ENCODE data around the gene PFKP.

PFKP gene

DNA sequence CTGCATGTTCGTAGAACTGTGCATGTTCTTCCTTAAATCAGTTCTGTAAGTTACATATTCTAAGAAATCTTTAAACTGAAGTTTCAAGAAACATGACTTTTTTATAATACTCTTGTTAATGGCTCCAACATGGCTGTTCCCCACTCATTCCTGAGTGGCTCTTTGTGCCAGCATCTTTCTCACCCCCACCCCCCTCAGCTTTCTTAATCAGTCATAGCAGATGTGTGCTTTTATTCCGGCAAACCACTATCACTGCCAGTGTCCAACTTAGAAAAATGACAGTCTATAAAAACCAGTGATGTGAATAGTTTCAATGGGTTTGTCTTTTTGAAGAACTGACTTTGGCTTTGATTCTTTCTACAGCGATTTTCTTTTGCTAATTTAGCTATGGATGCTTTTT is 67.7 kb downstream of the PFKP start:
- no peak for DNase-seq (ENCODE audit: low read depth, low spot score)

DNA sequence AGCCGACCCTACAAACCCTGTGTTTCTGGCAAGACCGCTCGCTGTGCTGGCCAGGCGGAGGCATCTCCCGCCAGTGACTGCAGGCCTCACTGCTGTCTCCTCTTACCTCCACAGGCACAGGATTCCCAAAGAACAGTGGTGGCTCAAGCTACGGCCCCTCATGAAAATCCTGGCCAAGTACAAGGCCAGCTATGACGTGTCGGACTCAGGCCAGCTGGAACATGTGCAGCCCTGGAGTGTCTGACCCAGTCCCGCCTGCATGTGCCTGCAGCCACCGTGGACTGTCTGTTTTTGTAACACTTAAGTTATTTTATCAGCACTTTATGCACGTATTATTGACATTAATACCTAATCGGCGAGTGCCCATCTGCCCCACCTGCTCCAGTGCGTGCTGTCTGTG is 69.0 kb downstream of the PFKP start:
- no peak for DNase-seq (ENCODE audit: low read depth, low spot score)

DNA sequence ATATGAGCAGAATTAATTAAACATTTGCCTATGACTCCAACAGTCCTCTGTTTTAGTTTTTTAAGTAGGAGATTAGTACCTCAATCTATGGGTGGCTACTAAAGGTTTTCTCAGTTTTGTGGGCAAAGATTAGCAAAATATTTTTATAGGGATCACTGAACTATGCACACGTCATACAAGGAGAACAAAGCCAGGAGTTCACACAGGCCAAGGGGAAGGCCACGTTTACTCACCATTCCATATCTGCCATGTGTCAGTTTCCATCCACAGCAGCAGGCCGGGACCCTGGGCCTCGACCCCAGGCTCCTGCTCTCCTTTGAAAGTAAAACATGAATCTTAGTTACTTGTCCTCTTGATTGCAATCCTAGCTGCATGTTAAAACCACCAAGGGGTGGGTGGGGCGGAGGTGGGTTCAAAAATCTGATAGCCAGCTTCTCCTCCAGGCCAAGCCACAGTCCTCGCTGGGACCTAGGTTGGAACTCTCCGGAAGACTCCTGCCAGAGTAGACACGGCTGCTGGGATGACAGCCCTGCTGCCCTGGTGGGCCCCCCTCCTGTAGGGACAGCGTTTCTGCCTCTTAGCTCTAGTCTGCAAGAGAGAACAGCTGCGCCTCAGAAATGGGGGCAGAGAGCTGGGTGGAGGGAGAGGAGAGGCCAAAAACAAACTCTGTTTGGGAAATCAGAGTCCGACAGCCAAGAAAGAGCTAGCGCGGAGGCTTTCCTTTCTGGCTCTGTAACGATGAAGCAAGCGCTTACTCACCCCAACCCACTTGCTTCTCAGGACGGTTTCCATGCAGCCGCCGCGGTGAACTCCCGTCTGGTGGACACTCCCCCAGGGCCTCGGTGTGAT is 69.6 kb downstream of the PFKP start:
- no peak for DNase-seq (ENCODE audit: low read depth, low spot score)

DNA sequence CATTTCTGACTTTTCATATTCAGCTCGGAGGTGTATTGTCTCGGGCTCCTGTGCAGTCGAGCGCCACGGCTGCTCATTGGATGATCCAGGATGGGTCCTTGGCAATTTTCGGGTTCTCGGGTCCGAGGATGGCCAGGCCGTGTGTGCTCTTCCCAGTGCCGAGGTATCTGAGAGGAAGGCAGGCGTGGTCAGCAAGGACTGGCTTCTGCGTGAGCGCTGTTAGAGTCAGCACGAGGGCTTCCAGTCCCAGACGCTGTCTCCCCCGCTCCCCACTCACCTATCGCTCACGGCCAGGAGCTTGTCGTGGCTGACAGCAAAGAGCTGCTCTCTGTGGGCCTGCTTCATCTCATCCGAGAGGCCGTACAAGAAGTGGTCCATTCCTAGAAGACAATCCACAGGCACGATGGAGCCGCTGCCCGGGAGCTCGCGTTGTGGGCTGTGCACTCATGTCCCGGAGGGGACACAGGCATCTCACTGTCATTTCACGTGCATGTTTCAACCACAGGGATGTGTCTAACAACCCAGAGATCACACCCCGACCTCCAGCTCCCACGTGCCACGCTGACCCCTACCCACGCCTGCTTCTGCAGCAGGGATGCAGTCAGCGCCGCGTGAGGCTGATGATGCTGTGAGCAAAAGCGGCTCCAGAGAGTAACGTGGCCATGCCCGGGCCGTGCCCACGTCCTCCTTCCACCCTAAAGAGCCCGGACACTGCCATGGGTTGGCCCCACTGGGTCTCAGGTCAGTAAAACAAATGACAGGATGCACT is 70.8 kb downstream of the PFKP start:
- no peak for DNase-seq (ENCODE audit: low read depth, low spot score)

DNA sequence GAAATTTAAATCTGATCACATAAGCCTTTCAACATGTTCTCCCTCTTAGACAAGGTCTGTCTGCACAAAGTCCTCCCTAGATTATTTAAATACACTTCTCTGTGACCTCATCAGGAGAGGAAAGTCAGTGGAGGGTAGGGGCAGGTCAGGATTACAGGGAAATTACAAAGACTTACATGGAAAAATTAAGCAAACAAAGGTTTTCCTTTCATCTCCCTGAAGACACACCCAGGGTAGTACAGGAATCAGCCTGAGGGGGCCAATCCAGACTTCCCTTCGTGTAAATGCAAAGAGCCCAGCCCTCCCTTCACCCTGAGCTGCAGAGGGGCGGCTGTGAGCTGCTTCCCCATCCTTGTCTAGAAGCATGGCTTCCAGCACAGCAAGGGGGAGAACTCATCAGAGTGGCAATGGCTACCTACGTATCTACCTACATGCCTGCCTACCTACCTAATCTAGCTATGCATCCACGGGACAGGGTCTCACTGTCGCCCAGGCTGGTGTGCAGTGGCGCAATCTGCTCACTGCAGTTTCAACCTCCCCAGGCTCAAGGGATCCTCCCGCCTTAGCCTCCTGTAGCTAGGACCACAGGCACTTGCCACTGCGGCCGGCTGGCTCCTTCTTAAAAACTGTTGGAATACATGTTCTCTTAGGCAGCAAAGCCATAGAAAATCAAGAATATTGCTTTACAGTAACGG is 72.0 kb downstream of the PFKP start:
- DNase-seq (ENCODE audit: low read depth, low spot score), result no peak

DNA sequence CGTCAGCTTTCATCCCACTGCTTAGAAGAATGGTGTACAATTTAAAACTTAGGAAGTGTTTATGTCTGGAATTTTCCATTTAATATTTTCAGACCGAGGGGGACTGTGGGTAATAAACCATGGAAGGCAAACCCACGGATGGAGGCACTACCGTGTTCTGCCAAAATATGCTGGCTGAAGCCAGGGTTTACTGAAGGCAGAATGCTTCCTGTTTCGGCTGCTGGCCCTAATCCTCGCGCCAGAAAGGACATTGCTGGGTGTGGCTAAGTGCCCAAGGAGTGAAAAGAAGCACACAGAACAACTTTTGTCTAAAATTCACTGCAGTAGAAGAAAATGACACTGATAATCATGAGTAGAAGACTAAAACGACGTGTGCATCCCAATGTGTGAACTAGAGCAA is 72.9 kb downstream of the PFKP start:
- no peak for DNase-seq (ENCODE audit: low read depth, low spot score)

DNA sequence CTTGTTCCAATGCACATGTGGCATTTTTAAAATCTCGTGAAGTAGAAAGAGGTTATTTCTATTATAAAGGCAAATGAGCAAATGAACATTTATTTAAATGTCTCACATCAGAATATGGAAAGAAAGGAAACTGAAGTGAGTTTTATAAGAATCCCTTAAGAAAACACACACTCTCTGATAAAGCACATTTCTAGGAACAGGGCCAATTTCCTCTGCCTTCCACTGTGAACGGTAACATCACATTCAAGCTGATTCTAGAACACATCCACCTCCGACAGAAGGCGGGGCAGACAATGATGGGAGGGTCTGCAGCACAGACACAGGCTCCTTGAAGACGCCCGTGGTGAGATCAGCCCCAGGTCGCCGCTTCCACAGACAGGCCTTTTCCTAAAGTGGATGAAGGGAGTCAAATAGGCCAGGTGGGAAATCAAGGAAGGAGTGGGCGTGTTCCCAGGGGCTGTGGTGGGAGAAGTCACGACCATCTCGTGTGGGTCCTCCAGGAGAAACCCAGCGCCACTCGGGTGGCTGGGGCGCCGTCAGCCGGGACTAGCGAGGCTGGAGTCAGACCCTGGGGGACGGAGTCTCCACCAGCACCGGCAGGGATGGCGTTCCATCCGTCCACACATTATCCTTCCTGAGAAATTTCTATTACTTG is 74.1 kb downstream of the PFKP start:
- DNase-seq (ENCODE audit: low read depth, low spot score), result no peak

DNA sequence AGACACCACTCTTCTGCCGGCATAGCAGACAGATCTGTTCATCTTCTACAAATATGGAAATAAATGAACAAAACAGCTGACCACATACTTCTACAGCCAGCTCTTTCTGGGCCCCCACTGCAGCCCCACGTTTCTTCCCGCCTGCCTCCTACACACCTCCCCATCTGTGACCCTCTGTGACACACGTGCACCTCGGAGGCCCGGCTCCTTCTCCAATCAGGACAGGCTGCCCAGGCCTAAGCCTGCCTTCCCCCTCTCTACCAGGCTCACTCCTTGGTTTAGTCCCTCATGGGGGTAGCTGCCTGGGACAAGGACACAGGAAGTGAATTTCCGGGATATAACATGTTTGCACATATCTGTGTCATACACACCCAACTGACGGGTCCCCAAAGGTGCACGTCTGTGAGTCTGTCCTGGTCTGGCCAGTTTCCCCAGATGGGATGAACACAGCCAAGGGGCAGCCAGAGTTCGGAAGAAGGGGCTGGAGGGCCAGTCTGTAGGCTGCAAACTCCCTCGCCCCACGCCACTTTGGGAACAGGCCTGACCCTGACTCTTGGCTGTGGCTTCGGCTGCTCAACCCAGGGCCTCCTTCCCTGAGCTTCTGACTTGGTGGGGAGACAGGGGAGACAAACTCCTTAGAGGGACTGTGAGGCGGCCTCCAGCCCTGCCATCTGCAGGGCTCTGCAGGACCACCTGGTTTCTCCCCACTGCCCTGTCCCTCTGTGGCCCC is 75.0 kb downstream of the PFKP start:
- no peak for DNase-seq (ENCODE audit: low read depth, low spot score)

DNA sequence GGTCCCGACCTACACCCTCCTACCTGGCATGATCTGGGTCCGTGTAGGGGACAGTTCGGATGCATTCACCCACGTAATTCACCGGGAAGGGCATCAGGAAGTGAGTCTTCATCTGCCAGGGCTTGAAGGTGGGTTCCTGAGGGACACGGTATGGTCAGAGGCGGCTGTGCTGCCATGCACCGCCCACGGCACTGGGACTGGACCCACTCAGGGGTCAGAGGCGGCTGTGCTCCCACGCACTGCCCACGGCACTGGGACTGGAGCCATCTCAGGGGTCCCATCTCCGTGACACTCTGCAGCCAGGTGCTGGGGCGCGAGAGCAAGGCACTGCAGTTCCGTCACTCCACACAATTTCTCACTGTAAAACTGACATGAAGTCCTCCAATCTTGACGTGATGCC is 76.0 kb downstream of the PFKP start:
- no peak for DNase-seq (ENCODE audit: low read depth, low spot score)

DNA sequence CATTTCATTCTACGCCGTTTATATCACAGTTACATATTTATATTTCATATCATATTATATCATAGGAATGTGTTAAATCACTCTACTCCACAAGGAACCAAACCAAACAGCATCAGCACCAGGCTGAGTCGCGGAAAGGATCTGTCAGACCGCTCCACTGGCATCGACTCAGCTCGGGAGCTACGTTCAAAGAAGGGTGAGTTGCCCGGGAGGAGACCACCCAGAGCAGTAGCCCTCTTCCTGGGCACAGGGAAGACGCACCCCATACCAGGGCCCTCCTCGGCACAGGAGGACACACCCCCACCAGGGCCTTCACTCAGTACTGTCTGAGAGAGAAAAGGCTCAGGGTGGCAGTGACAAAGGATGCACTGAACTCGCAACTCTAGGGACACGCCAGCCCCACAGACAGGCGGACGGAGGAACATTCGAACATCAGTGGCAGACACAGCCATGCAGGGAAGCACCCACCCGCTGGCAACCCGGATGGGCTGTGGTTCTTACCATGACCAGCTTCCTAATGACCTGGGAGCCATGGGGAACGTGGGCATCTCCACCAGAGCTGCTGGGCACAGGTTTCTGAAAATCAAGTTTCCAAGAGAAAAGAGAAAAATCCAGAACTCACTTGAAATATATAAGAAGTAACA is 76.6 kb downstream of the PFKP start:
- DNase-seq (ENCODE audit: low read depth, low spot score), result no peak

DNA sequence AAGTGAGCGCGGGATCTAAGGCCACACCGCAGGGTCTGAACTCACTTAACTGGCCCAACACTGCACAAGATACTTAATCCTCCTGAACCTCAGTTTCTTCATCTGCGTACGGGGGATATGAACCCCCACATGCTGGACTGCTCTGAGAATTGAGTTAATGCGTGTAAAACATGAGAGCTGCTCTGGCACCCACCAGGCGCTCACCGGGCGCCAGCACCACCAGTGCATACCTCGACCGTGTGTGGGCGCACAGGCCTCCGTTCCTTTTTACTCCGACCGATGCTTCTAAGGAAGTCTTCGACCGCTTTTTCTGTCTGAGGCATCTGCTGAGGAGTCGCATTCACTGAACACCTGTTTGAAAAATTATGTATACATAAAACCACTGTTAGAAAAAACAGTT is 78.0 kb downstream of the PFKP start:
- no peak for DNase-seq (ENCODE audit: low read depth, low spot score)

DNA sequence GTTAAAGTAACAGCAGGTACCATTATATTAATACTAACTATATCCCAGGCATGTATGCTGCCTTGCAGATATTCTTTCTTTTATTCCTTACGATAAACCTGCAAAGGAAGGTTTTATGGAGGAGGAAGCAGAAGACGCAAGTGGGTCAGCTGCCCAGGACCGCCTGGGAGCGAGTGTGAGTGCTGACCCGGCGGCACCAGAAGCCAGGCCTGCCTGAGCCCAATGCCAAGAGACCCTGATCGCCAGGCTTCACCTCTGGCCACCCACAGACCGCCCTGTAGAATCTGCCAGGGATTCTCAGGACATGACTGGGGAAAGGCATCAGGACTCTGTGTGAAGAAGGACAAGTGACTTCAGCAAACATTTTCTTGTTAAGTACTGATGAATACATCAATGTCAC is 78.9 kb downstream of the PFKP start:
- DNase-seq (ENCODE audit: low read depth, low spot score), result no peak

DNA sequence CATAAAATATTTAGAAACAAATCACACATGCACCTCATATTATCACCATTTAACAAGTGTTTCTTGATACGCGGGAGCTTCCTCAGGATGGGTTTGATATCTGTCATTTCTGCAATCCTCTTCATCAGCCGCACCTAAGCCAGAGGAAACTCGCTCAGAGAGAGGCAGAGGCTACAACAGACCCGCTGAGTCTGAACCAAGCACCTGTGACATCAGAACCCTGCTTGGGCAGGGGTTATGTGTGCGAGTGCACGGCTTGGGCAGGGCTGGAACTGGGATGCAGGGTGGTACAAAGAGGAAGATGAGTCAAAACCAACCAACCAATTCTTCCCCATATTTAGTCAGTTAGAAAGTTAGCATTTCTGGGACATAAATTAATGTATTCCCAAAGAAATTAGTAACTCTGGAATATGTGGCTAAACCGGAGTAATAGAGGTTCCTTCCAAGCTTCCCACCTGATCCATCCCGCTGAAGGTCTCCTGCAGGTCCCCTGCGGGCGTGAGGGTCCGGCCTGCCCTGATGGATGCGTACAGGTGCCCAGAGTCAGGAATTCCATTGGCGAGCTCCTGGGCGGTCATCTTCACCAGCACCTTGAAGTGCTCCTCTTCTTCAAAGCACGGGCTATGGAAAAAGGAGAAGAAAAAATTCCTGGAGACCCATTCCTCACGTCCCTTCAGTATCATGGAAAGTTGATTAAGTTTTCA is 79.9 kb downstream of the PFKP start:
- DNase-seq (ENCODE audit: low read depth, low spot score), result no peak

DNA sequence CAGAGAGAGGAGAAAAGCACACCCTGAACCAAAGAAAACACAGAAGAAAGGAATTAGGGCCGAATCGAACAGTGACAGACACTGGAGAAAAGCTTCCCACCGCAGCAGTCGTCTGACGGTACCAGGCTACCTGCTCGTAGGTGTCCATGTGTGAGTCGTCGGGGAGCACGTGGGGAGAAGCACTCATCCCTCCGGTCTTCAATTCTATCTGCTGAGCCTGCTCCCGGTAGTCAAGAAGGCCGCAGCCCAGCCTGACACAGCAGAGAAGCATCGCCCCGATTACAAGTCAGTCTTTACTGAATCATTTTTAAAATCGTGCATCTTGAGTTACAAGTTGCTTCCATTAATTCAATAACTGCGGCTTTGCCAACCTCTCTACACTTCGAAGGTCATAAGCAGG is 80.7 kb downstream of the PFKP start:
- no peak for DNase-seq (ENCODE audit: low read depth, low spot score)

DNA sequence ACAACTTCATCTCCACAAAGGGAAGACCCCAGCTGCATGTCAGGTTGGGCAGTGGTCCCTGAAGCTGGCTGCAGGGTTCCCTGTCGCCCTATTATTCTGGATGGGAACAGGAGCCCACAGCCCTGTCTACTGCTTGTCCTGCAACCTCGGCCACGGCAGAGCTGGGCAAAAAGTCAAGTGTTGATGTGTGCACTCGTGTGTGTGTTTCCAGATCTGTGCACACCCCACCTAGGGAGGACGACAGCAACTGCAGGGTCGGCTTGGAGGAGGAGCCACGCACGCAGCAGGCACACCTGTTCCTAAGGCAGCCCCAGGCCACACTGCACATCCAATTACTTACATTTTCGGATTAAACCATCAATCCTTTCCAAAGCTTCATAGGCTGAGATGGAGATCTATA is 81.6 kb downstream of the PFKP start:
- DNase-seq (ENCODE audit: low read depth, low spot score), result no peak

DNA sequence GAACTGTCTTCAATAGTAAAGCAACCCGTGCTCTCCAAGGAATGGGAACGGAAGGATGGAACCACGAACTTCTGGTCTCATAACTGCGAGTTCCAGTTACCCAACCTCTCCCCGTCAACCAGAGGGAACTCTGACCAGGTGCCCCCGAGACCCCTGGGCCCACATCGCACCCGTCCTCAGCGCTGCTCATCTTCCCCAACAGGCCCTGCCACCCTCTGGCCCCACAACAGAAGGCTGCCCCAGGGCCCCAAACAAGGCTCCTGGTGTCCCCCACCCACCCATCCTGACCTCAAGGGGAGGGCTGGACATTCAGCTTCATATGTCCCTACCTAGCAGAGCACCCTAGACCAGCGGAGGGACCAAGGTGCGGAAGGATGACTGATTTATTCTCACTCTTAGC is 82.6 kb downstream of the PFKP start:
- no peak for DNase-seq (ENCODE audit: low read depth, low spot score)

DNA sequence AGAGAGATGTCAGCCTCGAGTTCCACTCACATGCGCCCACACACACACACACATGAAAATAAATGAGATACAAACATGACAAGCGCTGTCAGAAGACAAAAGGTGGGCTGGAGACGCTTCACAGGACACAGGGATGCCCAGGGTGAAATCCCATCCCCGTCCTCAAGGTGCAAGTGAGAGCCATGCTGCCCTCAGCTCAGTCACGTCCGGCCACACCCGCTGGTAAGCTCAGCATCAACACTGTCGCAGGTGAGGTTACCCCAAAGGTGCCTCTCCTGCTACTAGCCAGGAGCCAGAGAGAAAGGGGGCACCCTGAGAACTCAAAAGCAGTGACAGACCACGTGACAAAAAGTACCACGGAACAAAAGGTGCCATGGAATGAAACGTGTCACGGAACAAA is 83.0 kb downstream of the PFKP start:
- no peak for DNase-seq (ENCODE audit: low read depth, low spot score)

DNA sequence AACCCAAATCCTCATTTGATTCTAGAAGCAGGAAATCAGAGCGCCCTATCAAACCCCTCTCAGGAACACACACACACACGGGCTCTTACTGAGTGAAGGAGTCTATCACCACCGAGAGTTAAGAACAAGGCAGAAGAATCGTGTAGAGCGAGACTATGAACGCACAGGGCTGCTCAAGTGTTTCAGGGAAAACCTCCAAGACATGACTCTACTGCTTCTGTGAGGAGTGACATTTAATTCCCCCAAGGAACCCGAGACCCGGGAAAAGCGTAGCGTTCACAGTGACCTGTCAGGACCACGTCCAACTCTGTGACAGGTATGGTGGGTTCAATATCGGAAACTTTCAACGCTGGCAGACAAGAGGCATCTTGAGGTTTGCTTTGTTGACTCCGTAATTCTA is 83.6 kb downstream of the PFKP start:
- no peak for DNase-seq (ENCODE audit: low read depth, low spot score)

DNA sequence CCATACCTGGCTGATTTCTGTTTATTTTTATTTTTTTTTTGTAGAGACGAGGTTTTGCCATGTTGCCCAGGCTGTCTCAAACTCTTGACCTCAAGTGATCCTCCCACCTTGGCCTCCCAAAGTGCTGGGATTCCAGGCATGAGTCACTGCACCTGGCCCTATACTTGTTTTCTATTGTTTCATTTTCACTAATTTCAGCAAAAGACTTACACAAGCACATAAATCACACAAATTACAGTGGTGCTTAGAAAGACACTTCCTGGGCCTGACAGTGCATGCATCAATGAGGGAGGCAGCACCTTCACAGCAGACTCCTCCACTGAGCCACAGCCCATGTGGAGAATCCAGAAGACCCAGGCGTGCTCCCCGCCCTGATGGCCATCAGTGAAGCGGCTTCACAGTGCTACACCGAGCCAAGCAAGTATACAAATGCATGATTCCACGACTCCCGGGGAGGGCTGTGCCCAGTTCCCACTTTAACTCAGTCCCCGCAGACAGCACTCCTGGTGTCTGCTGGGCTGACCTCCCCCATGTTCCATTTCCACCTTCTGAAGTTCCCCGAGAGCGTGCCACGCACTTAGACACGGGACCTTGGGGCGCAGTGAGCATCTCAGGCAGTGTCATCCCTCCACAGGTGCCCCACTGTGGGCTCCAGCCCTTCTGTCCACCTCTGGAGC is 84.7 kb downstream of the PFKP start:
- DNase-seq (ENCODE audit: low read depth, low spot score), result no peak

DNA sequence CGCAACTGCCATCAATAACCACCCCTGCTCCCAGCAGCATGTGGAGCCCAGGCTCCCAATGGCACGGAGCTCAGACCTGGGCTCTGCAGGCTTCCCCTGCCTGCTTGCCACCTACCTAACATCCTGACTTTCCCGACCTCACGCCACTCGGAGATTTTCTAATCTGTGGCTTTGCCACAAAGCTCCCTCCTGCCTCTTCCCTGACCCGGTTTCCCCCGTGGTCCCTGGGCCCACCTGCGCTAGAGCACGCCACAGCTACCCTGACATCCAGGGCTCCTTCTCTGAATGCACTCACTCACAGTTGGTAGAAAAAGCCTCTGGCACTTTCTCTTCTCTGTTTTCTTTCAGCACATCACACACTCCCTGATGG is 85.2 kb downstream of the PFKP start:
- DNase-seq (ENCODE audit: low read depth, low spot score), result no peak
